ENCODE measurements around the gene HECW1. TPM values are rescaled to one million over a fixed set of nuclear protein-coding genes. Genes with fewer than 3 reads are reported as not detected.

HECW1 gene
- total RNA-seq, 2 experiments from 2014 or later = not detected

DNA sequence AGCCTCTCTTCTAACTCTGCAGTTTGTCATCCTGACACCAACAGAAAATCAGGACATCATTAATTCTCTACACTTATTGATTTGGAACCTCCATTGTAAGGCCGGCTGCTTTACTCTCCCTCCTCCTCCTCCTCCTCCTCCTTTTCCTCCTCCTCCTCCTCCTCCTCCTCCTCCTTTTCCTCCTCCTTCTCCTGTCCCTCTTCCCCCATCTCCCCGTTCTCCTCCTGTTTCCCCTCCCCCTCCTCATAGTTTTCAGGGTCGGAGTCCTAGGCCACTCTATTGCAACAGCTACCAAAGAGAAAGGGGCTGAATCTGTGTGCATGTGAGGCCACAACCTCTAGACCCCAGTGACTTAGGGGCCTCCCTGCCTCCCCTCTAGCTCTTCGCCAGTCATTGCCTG lies 136.1 kb downstream of the HECW1 start:
- H3K9me3 Mint-ChIP-seq = no peaks in the 10 kb centered on the region
- no peak for DNase-seq
- no peak for ATAC-seq
- ChIA-PET CTCF (interaction anchor here (1.4 kb wide), 1 partner anchor 13 kb away, joined by 5 read pairs; no protein-coding TSS in a partner anchor), POLR2A (no interaction called here)
- H3K27ac Mint-ChIP-seq = no peak overlapping the region
- peaks cover 4% of the 10 kb centered on the region for H3K27me3 Mint-ChIP-seq
- no peaks in the 10 kb centered on the region for H3K36me3 Mint-ChIP-seq (ENCODE audit: low read depth)
- intact Hi-C loops (cut with micrococcal nuclease) = no loop called here
- TF ChIP-seq, protein P1, sequence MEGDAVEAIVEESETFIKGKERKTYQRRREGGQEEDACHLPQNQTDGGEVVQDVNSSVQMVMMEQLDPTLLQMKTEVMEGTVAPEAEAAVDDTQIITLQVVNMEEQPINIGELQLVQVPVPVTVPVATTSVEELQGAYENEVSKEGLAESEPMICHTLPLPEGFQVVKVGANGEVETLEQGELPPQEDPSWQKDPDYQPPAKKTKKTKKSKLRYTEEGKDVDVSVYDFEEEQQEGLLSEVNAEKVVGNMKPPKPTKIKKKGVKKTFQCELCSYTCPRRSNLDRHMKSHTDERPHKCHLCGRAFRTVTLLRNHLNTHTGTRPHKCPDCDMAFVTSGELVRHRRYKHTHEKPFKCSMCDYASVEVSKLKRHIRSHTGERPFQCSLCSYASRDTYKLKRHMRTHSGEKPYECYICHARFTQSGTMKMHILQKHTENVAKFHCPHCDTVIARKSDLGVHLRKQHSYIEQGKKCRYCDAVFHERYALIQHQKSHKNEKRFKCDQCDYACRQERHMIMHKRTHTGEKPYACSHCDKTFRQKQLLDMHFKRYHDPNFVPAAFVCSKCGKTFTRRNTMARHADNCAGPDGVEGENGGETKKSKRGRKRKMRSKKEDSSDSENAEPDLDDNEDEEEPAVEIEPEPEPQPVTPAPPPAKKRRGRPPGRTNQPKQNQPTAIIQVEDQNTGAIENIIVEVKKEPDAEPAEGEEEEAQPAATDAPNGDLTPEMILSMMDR (IDR thresholded peaks at IDR 0.05) = no peak
- H3K4me3 Mint-ChIP-seq = no peak overlapping the region
- no peaks in the 10 kb centered on the region for H3K4me1 Mint-ChIP-seq (ENCODE audit: low read depth)

DNA sequence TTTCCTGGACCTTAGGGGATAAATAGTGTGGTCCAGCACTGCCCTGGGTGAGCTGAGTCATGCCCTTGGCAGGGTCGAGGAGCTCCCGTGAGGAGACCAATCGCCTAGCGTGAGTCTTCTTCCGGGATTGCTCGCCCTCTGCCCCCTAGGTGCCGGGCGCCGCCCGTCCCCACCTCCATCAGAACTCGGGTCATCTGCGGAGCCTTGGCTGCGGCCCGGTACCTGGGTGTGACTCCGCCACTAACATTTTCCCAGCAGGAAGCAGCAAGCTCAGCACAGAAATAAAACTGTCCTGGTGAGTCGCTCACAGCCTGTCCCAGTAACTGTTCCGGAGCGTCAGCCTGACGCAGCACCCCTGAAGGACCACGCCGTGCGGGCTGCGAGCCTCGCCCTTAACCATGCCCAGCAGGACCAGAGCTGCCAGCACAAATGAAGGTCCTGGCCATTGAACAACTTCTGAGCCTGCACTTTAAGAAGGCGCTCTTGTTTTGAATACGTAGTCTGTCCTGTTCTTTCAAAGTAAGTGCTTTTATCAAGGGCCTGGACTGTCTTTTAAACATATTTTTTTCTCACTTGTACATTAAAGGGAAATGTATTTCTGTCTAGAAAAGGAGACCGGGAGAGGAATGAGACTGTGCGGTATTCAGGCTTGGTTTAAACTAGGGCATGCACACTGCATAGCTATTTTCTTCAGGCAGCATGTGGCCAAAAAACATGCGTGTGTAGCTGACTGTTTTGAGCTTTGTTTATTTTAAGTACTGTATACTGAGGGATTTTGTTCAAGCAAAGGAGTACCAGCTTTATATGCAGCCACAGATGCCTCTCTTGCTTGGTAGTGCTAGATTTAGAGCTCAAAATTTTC lies 136.7 kb downstream of the HECW1 start:
- no peaks in the 10 kb centered on the region for H3K4me1 Mint-ChIP-seq (ENCODE audit: low read depth)
- intact Hi-C loops (cut with micrococcal nuclease) = no loop called here
- ChIA-PET POLR2A (no interaction called here), CTCF (interaction anchor here (1.4 kb wide), 1 partner anchor 12 kb away, joined by 5 read pairs; no protein-coding TSS in a partner anchor)
- peaks cover 4% of the 10 kb centered on the region for H3K27me3 Mint-ChIP-seq
- H3K27ac Mint-ChIP-seq = no peak overlapping the region
- H3K9me3 Mint-ChIP-seq = no peaks in the 10 kb centered on the region
- ATAC-seq (no peak), DNase-seq (no peak)
- H3K4me3 Mint-ChIP-seq = no peak overlapping the region
- TF ChIP-seq, protein P1 (IDR thresholded peaks at IDR 0.05) = no peak
- H3K36me3 Mint-ChIP-seq (ENCODE audit: low read depth) = no peaks in the 10 kb centered on the region

DNA sequence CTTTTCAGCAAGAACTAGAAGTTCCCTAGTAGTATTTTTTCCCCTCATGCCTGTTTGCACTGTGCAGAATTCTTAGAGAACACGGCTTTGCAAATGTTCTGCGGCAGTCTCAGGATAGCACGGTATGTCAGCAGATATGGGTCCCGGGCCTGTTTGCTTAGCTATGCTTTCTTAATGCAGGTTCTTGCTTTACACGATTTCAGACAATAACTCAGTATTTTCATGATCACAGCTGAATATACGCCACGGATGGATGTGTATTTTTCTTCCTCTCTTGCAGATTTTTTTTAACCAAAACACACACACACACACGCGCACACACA lies 137.3 kb downstream of the HECW1 start:
- ChIA-PET CTCF (interaction anchor here (0.7 kb wide), 1 partner anchor 11 kb away, joined by 3 read pairs; no protein-coding TSS in a partner anchor), POLR2A (no interaction called here)
- Mint-ChIP-seq H3K27me3 (peaks cover 7% of the 10 kb centered on the region), H3K9me3 (no peaks in the 10 kb centered on the region), H3K27ac (no peak overlapping the region), H3K36me3 (ENCODE audit: low read depth) (no peaks in the 10 kb centered on the region), H3K4me1 (ENCODE audit: low read depth) (no peaks in the 10 kb centered on the region), H3K4me3 (no peak overlapping the region)
- TF ChIP-seq, protein P1 (IDR thresholded peaks at IDR 0.05) = no peak
- no peak for DNase-seq
- no peak for ATAC-seq
- intact Hi-C loops (cut with micrococcal nuclease) = no loop called here

DNA sequence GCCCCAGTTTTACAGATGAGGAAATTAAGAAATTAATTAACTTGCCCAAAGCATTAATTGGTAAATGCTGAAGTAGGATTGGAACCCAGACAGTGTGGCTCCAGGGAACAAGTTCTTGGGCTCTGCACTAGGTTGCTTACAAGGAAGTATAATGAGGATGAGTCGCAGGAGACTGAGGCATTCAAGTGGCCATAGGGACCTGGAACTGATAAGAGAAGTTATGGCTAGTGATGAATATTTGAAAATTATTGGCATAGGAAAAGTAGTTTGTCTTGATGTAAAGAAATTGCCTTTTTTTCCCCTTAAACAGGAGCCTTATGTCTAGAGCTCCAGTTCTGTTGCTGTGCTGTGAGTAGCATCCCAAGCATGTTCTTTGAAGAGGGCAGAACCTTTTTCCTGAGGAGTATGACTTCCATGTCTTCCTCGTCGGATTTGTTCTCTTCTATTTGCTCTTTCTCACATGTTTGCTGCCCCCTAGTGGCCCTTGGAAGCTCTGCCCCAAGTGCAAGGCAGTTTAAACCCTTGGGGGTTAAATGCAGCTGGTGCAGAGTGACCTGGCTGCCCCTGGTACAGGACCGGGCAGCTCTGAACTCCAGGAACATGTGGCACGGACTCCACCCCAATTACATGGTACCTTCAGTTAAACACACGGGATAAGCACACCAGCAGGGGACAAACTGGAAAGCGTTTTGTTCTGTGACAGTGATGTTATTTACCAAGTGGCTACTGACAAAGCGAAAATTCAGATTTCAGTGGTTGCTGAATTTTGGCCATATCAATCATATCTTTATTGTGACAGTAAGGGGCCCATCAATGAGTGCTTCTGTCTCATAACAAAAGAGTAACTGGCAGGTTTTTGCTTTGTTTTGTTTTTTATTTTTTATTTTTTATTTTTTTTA lies 148.8 kb downstream of the HECW1 start:
- DNase-seq (peak; percentile 80), ATAC-seq (peak; percentile 72)
- H3K27ac Mint-ChIP-seq = no peak overlapping the region
- TF ChIP-seq, protein P1 (IDR thresholded peaks at IDR 0.05) = peak; percentile 90
- no peak overlapping the region for H3K4me3 Mint-ChIP-seq
- H3K27me3 Mint-ChIP-seq = peaks cover 8% of the 10 kb centered on the region
- intact Hi-C loops (cut with micrococcal nuclease) = loop anchor here (5.0 kb wide), 1 partner anchor 319 kb away; no protein-coding TSS in a partner anchor
- no peaks in the 10 kb centered on the region for H3K4me1 Mint-ChIP-seq (ENCODE audit: low read depth)
- CTCF ChIA-PET = interaction anchor here (0.6 to 3.1 kb wide), 41 partner anchors 9 to 1503 kb away, joined by 3 to 17 read pairs (median 3); partner anchors contain the start of genes MRPL32 and PSMA2
- H3K36me3 Mint-ChIP-seq (ENCODE audit: low read depth) = no peaks in the 10 kb centered on the region
- H3K9me3 Mint-ChIP-seq = no peaks in the 10 kb centered on the region
- POLR2A ChIA-PET = no interaction called here

Data from activated CD8-positive, alpha-beta T cell treated with anti-CD3 and anti-CD28 coated beads for 36 hours (primary cell).